HEK293 (cell line): ENCODE results near the gene PILRA.
"Not testable (repeated sequence)": the region's sequence is repeated elsewhere in the genome, so short reads cannot be mapped to it uniquely, and the experiment has no call there.

Experiments
- CTCF ChIA-PET: fragments of 350-600 bp; formaldehyde crosslinking; extraction: SDS; loops from one replicate; lab custom pipeline; 2021; ENCODE audit warnings: antibody characterized with exemption; lab: Yijun Ruan, JAX
- POLR2A ChIA-PET: fragments of 300-600 bp; formaldehyde crosslinking; extraction: SDS; loops from one replicate; lab custom pipeline; 2020; ENCODE audit warnings: antibody characterized with exemption, inconsistent platforms; lab: Yijun Ruan, JAX
- H3K27ac ChIP-seq: fragments of 200-500 bp; sonication (Bioruptor generic); 2 replicates; pipeline ENCODE4 v1.5.1; 2014; ENCODE audit warnings: low read depth, low read length, control low read depth, inconsistent platforms; ENCODE audit errors: extremely low read depth
- H3K36me3 ChIP-seq, 2 experiments: fragments of 200-500 bp in 1 of 2; sonication (Bioruptor generic) in 1 of 2; 1 replicate in 1 of 2; 2 replicates in 1 of 2; pipeline ENCODE4 v1.5.1; 2014 to 2017; ENCODE audit warnings: inconsistent platforms in 2 of 2, low read length in 2 of 2; ENCODE audit not compliant: control insufficient read depth in 2 of 2, insufficient read depth in 1 of 2
- H3K4me1 ChIP-seq: fragments of 200-500 bp; sonication (Bioruptor generic); 2 replicates; pipeline ENCODE4 v1.5.1; 2014; ENCODE audit warnings: mild to moderate bottlenecking, low read length, inconsistent platforms; ENCODE audit not compliant: control insufficient read depth, insufficient read depth
- H3K4me3 ChIP-seq: 2 replicates; pipeline ENCODE4 v1.5.1; 2011; ENCODE audit warnings: low read depth, mild to moderate bottlenecking, control low read depth, low read length, moderate library complexity
- H3K9me3 ChIP-seq: fragments of 200-500 bp; sonication (Bioruptor generic); 2 replicates; pipeline ENCODE4 v1.5.1; 2014; ENCODE audit warnings: low read depth, low read length, inconsistent platforms; ENCODE audit not compliant: control insufficient read depth, insufficient read depth
- KLF8 ChIP-seq: fragments of 450-650 bp; formaldehyde crosslinking; IDR thresholded peaks from 2 replicates; pipeline ENCODE4 v1.5.1; 2016; ENCODE audit warnings: missing biosample characterization, missing genetic modification characterization
- ZBTB48 ChIP-seq: fragments of 450-650 bp; formaldehyde crosslinking; IDR thresholded peaks from 2 replicates; pipeline ENCODE4 v1.5.1; 2016; ENCODE audit warnings: missing biosample characterization, missing genetic modification characterization
- ZFP3 ChIP-seq: fragments of 450-650 bp; formaldehyde crosslinking; IDR thresholded peaks from 2 replicates; pipeline ENCODE4 v1.5.1; 2016; ENCODE audit warnings: low read depth, missing biosample characterization, missing genetic modification characterization
- ZNF121 ChIP-seq: fragments of 450-650 bp; formaldehyde crosslinking; IDR thresholded peaks from 2 replicates; pipeline ENCODE4 v1.5.1; 2016; ENCODE audit warnings: missing biosample characterization, missing genetic modification characterization
- ZNF132 ChIP-seq: fragments of 450-650 bp; formaldehyde crosslinking; IDR thresholded peaks from 2 replicates; pipeline ENCODE4 v1.5.1; 2017; ENCODE audit warnings: missing biosample characterization, missing genetic modification characterization, borderline replicate concordance
- ZNF175 ChIP-seq: fragments of 450-650 bp; formaldehyde crosslinking; IDR thresholded peaks from 2 replicates; pipeline ENCODE4 v1.5.1; 2016; ENCODE audit warnings: missing biosample characterization, missing genetic modification characterization
- ZNF311 ChIP-seq: fragments of 450-650 bp; formaldehyde crosslinking; IDR thresholded peaks from 2 replicates; pipeline ENCODE4 v1.5.1; 2017; ENCODE audit warnings: missing biosample characterization, missing genetic modification characterization, borderline replicate concordance
- ZNF48 ChIP-seq: fragments of 450-650 bp; formaldehyde crosslinking; IDR thresholded peaks from 2 replicates; pipeline ENCODE4 v1.5.1; 2016; ENCODE audit warnings: missing biosample characterization, missing genetic modification characterization
- ZNF510 ChIP-seq: fragments of 450-650 bp; formaldehyde crosslinking; IDR thresholded peaks from 2 replicates; pipeline ENCODE4 v1.5.1; 2018; ENCODE audit warnings: mild to moderate bottlenecking, missing genetic modification characterization, missing biosample characterization; ENCODE audit not compliant: insufficient replicate concordance
- ZNF521 ChIP-seq: fragments of 450-650 bp; formaldehyde crosslinking; IDR thresholded peaks from 2 replicates; pipeline ENCODE4 v1.5.1; 2017; ENCODE audit warnings: missing biosample characterization, mild to moderate bottlenecking, missing genetic modification characterization
- ZNF660 ChIP-seq: fragments of 450-650 bp; IDR thresholded peaks from 2 replicates; pipeline ENCODE4 v1.5.1; 2018; ENCODE audit warnings: missing biosample characterization, mild to moderate bottlenecking, missing genetic modification characterization
- ZXDB ChIP-seq: fragments of 450-650 bp; formaldehyde crosslinking; IDR thresholded peaks from 2 replicates; pipeline ENCODE4 v1.5.1; 2016; ENCODE audit warnings: missing biosample characterization, missing genetic modification characterization
- TF ChIP-seq, protein P1 (sequence below): fragments of 450-650 bp; formaldehyde crosslinking; IDR thresholded peaks from 2 replicates; pipeline ENCODE4 v1.5.1; 2016; ENCODE audit warnings: missing biosample characterization, missing genetic modification characterization
- TF ChIP-seq, protein P2 (sequence below): fragments of 450-650 bp; formaldehyde crosslinking; IDR thresholded peaks from 2 replicates; pipeline ENCODE4 v1.5.1; 2016; ENCODE audit warnings: missing biosample characterization, missing genetic modification characterization
- TF ChIP-seq, protein P3 (sequence below): fragments of 450-650 bp; formaldehyde crosslinking; IDR thresholded peaks from 2 replicates; pipeline ENCODE4 v1.5.1; 2016; ENCODE audit warnings: missing biosample characterization, missing genetic modification characterization

Gene PILRA

DNA sequence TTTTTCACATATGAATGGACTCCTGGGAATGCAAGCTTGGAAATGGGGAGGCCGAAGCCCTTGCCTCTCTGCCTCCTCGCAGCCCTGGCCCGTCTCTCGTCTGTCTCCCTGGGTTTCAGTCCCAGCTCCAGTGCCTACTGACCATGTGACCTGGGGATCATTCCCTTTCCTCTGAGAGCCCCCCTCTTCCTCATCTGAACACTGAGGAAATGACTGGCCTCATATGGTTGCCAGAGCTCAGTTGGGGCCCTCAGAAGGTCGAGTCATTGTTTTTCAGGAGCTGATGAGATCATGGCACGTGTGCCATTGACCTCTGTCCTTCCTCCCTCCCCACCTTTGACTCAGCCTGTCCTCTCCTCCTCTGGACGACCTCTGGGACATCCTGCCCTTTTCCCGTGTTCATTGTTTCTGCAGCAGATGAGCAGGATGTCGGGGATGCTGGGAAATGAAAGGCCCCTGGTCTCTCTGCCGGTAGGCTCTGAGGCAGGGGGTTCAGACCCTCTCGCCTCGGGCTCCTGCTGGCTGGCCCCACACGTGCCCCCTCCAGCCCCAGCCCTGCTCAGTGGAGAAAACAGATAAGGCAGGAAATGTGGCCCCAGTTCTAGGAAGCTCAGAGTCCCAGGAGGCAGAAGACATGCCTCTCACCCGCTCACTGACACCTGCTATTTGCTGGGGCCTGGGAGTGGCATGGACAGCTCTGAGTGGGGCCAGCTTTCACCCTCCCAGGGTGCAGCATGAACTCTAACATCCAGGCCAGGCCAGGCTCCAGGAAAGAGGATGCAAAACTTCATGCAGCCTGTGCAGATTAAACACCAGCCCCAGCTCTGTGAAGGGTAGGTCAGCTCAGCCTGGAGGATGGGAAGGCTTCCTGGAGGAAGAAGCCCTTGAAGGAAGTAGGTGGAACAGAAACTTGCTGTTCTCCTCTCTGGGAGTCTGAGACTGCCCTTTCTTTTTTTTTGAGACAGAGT is 71.3 kb downstream of the PILRA start (continued):
- no peak for TF ChIP-seq ZFP3 (tag by site-specific recombination)
- TF ChIP-seq ZNF311 = no peak
- no peak for TF ChIP-seq ZNF510 (tag by site-specific recombination)
- TF ChIP-seq, protein P1, sequence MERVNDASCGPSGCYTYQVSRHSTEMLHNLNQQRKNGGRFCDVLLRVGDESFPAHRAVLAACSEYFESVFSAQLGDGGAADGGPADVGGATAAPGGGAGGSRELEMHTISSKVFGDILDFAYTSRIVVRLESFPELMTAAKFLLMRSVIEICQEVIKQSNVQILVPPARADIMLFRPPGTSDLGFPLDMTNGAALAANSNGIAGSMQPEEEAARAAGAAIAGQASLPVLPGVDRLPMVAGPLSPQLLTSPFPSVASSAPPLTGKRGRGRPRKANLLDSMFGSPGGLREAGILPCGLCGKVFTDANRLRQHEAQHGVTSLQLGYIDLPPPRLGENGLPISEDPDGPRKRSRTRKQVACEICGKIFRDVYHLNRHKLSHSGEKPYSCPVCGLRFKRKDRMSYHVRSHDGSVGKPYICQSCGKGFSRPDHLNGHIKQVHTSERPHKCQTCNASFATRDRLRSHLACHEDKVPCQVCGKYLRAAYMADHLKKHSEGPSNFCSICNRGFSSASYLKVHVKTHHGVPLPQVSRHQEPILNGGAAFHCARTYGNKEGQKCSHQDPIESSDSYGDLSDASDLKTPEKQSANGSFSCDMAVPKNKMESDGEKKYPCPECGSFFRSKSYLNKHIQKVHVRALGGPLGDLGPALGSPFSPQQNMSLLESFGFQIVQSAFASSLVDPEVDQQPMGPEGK (tag by site-specific recombination) = peak; percentile 36; the same call in 1 of the 2 replicates
- no peak for TF ChIP-seq KLF8
- TF ChIP-seq ZNF521 (tag by site-specific recombination) = no peak
- TF ChIP-seq ZNF660 = no peak
- TF ChIP-seq ZXDB = 0 out of 2 replicates have a peak, but pooled peaks have one; percentile 16
- no peak for TF ChIP-seq ZNF175 (tag by site-specific recombination)

DNA sequence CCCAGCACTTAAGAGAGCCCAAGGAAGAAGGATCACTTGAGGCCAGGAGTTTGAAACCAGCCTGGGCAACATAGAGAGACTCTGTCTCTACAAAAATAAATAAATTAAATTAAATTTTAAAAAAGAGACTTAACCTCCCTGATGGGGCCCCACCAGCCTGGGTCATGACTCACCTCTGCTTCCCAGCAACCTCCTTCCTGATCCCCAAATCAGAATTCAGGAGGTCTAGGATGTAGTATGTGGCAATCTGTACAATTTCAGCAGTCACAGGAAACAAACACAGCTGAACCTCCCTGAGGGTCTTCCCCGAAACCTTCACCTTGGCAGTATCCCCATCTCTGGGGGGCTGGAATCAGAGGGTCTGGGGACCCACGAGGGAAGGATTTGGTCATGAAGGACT is 72.8 kb downstream of the PILRA start:
- CTCF ChIA-PET = interaction anchor here (0.6 kb wide), 1 partner anchor 664 kb away, joined by 3 read pairs; no protein-coding TSS in a partner anchor
- POLR2A ChIA-PET = interaction anchor here (0.7 to 6.2 kb wide), 3 partner anchors 10 to 277 kb away, joined by 3 to 28 read pairs (median 13); partner anchors contain the start of genes GAL3ST4, MEPCE, PPP1R35 and ZCWPW1
- Histone ChIP-seq H3K27ac (no peak overlapping the region), H3K9me3 (no peaks in the 10 kb centered on the region), H3K4me1 (no peaks in the 10 kb centered on the region), H3K36me3 (no peaks in the 10 kb centered on the region), H3K4me3 (no peak overlapping the region)
- TF ChIP-seq ZNF132 (tag by site-specific recombination) (no peak), ZBTB48 (no peak), ZNF48 (tag by site-specific recombination) (no peak), ZNF175 (tag by site-specific recombination) (no peak)
- TF ChIP-seq, protein P2, sequence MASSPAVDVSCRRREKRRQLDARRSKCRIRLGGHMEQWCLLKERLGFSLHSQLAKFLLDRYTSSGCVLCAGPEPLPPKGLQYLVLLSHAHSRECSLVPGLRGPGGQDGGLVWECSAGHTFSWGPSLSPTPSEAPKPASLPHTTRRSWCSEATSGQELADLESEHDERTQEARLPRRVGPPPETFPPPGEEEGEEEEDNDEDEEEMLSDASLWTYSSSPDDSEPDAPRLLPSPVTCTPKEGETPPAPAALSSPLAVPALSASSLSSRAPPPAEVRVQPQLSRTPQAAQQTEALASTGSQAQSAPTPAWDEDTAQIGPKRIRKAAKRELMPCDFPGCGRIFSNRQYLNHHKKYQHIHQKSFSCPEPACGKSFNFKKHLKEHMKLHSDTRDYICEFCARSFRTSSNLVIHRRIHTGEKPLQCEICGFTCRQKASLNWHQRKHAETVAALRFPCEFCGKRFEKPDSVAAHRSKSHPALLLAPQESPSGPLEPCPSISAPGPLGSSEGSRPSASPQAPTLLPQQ = peak; percentile 37; the same call in 1 of the 2 replicates

DNA sequence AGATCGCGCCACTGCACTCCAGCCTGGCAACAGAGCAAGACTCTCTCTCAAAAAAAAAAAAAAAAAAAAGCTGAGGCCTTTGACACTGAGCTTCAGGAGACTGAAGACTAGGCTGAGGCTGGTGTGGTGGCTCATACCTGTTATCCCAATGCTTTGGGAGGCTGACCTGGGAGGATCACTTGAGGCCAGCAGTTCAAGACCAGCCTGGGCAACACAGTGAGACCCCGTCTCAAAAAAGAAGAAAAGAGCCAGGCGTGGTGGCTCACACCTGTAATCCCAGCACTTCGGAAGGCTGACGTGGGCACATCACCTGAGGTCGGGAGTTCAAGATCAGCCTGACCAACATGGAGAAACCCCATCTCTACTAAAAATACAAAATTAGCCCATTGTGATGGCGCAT is 74.1 kb downstream of the PILRA start:
- H3K4me3 ChIP-seq, H3K4me1 ChIP-seq, H3K9me3 ChIP-seq, H3K27ac ChIP-seq, H3K36me3 ChIP-seq: not testable (repeated sequence)
- CTCF ChIA-PET = interaction anchor here (0.6 kb wide), 1 partner anchor 14 kb away, joined by 4 read pairs; no protein-coding TSS in a partner anchor
- POLR2A ChIA-PET = interaction anchor here (0.6 to 6.2 kb wide), 6 partner anchors 11 to 774 kb away, joined by 3 to 28 read pairs (median 3); partner anchors contain the start of genes MEPCE, PPP1R35 and ZCWPW1
- TF ChIP-seq, protein P3, sequence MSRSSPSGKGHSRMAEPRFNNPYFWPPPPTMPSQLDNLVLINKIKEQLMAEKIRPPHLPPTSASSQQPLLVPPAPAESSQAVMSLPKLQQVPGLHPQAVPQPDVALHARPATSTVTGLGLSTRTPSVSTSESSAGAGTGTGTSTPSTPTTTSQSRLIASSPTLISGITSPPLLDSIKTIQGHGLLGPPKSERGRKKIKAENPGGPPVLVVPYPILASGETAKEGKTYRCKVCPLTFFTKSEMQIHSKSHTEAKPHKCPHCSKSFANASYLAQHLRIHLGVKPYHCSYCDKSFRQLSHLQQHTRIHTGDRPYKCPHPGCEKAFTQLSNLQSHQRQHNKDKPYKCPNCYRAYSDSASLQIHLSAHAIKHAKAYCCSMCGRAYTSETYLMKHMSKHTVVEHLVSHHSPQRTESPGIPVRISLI (tag by site-specific recombination) = 0 out of 2 replicates have a peak, but pooled peaks have one; percentile 8
- peak; percentile 84 for TF ChIP-seq ZNF121 (tag by site-specific recombination)
